ENCODE results near the gene GATB.

The GATB gene

DNA sequence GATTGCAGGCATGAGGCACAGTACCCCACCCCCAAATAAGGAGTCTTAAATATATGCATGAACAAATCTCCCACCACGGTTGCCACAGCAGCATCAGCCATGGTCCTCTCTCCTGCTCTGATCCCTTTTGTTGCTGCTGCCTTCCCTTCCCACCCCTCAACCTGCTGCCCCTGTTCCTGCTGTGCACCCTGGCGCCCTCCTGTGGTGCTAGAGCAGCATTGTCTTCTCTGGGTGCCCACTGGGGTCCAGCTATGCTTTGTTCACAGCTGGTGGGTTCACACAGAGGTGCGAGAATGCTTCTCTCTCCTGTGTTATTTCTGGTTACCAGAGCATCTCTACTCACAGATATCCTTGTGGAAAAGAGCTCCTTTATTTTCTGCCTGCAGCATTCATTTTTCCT, 116.2 kb downstream of the GATB start:
- no peak for DNase-seq

DNA sequence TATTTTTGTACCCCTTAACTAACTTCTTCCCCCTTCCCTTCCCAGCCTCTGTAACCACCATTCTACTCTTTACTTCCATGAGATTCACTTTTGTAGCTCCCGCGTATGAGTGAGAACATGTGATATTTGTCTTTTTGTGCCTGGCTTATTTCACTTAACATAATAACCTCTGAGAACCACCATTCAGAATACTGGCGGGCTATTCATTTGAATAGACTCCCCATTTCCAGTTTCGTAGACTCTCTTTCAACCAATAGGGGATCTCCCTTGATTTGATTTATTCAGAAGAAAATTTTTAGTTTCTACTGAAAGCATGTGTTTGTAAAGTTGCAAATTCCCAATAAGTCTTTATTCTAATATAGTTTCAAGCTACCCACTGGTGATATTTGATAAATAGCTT, 117.2 kb downstream of the GATB start:
- no peak for DNase-seq

DNA sequence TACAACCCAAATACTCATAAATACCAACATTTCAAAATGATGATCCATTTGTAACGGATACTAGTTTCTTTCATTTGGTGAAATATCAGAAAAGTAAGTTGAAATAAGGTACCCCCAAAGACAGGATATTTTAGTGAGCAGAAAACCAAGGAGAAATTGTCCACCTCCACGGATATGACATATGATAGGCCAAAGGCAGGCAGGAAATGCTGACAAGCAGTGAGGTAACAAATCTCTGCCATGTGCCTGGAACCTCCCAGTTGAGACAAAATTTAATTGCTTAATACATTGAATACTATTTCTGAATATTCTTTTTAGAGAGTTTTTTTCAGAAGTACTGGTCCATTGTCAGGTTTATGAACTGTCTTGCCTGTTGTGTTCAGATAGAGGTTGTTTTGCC, 118.8 kb downstream of the GATB start:
- no peak for DNase-seq

DNA sequence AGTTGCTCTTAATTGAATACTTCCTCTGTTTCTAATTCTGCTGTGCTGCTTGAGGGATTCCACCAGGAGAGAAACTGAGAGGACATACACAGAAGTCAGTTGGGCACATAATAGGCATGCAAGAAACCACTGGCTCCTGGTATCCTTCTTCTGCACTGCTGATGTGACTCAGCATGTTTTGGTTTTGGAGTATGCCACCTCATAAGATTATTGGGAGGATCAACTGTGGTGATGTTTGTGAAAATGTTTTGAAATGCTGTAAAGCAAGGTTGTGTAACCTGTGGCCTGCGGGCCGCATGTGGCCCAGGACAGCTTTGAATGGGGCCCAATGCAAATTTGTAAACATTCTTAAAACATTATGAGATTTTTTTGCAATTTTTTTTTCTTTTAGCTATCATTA, 119.6 kb downstream of the GATB start:
- no peak for DNase-seq

DNA sequence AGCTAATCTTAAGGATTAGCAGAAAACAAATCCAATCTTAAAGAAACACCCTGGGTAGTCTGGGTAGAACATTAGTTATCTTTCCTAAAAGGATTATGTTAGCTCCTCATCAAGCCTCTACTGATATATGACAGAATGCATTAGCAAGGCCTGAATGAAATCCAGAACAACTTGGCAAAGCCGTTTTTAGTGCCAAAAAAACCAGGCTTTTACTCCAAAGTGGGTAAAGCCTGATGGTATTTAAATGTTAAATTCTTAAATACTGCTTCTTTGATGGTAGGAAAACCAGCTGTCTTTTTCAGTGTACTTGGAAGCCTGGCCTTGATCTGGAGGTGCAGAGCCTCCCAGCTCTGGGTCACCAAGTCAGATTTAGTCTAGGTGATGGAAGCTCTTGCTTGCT, 120.4 kb downstream of the GATB start:
- no peak for DNase-seq

DNA sequence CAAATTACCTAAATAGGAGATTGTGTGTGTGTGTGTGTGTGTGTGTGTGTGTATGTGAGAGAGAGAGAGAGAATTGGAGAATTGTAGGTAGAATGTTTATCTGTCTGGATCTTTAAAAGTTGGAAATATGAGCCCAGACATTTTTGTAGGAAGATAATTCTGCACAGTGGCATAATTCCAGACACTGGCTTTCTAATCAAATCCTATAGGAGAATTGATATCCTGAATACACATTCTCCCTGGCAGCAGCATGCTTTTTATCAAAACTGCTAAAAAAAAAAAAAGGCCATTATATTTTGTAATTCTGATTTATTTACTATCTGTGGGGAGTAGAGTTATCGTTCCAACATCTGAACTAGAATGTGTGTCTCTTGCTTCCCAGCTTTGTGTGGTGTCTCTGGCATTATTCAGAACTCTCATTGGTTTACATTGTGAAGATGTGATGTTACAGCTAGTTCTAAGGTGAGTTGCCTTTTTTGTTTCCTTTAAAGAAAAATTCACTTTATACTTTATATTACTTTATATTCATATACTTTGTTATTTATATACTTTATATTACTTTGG, 122.4 kb downstream of the GATB start:
- DNase-seq, result no peak

DNA sequence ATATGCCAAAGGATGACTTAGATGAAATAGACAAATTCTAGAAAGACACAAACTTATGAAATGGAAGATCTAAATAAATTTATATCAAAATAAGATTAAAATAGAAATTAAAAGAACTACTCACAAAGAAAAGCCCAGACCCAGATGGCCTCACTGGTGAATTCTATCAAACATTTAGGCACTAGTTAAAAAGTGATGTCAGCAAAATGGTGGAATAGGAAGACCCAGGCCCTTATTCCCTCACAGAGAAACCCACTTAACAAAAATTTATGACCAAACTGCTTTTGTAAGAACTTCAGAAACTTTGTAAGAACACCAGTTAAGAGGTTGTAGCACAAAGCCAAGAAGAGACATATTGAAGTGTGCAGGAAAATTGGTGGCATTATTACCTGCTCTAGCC, 129.5 kb downstream of the GATB start:
- no peak for DNase-seq

DNA sequence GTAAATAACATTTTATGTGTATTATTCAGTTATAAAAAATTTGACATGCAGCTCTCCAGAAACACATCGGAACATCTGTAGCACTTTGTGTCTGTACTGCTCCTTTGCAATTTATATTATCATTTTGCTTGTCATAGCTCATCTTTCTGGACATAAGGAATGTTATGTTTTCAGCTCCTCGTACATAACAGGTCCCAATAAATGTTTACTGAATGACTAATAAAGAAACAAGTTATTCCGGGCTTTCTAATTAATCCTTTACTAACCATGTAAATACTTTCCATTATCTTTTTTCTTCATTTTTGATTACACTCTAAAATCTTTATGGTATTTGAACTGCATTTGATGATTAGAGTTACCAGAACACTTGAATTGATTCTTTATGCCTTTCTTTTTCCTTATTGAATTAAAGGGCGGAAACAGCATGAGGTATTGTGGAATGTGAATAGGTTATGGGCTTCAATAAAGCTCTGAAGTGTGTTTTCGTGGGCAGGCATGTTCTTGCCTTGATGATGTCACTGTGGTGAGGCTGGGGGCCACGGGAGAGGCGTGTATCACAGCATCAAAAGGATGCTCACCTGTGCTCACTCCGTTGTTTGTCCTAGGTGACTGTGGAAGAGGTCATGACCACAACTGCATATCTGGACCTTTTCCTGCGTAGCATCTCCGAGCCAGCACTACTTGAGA, 131.6 kb downstream of the GATB start:
- DNase-seq, result no peak

DNA sequence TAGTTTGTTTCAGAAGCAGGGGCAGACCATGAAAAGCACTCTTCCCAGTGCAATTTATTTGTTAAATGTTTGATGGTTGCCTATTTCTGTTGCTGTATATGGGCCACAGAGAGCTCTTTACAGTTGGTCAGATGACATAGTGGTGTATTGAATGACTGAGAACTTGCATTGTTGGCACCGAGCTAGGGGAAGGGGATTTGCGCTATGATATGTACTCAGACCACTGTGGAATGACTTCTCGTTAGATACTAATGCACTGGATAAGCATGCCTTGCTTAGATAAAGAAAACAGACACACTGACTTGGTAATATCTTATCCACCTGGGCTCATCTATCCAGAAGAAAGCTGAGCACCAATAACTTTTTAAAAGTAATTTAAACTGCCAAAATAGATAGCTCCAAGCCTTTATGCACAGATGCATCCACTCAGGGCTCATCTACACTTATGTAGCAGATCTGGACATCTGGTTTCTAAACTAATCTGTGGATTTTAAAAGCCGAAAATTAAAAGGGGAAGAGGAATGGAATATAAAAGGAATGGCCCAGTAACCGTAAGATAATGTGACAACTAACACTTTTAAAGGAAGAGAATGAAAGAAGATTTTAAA, 132.7 kb downstream of the GATB start:
- DNase-seq, result no peak

DNA sequence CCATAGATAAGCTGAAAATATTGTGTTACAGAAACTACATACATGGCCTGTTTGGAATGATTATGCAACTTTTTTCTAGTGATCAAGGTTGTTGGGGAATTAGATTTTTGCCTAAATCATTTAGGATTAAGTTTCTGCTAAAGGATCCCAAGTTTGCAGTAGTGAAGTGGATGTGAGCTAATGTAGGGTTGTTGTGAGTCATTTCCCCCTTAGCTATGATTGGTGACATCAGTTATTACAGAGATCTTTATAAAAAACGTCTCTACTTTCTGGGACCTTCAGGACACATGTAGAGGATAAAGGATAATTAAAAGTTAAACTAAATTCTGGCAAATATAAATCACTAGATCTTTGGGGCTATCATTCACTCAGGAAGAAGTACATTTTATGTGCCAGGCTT, 133.3 kb downstream of the GATB start:
- DNase-seq, result no peak

DNA sequence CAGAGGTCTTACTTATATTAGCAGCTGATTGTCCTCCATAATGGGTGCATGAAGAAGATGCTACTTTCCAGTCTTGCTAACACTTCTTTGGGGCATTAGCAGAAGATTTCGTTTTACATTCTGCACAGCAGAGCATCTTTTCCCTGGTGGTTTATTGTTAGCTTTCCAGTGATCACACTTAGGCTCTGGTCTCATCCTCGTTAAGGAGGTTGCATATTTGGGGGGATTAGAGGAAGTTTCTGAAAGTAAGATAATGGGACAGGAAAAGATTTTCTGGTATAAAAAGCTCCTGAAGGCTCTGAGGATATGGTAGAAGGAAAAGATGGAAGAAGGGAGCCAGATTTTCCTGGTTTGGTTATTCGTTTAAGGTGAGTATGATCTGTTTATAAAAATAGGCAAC, 134.1 kb downstream of the GATB start:
- no peak for DNase-seq

DNA sequence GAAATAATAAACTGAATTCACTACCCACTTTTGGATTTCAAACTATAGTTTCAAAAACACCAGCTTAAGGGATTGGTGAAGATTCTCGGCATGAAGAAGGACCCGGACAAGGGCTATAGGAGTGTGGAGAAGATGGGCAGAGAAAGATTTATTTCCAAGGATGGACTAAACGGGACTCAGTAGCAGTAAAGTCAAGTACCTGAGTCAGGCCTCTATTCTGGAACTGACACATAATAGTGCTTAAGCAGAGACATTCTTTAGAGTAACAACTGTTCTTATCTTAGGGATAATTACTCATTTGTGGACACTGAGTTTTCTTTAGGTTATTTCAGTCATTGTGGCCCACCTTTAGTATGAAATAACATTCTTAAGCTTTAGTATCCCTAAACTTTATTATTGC, 134.6 kb downstream of the GATB start:
- no peak for DNase-seq

DNA sequence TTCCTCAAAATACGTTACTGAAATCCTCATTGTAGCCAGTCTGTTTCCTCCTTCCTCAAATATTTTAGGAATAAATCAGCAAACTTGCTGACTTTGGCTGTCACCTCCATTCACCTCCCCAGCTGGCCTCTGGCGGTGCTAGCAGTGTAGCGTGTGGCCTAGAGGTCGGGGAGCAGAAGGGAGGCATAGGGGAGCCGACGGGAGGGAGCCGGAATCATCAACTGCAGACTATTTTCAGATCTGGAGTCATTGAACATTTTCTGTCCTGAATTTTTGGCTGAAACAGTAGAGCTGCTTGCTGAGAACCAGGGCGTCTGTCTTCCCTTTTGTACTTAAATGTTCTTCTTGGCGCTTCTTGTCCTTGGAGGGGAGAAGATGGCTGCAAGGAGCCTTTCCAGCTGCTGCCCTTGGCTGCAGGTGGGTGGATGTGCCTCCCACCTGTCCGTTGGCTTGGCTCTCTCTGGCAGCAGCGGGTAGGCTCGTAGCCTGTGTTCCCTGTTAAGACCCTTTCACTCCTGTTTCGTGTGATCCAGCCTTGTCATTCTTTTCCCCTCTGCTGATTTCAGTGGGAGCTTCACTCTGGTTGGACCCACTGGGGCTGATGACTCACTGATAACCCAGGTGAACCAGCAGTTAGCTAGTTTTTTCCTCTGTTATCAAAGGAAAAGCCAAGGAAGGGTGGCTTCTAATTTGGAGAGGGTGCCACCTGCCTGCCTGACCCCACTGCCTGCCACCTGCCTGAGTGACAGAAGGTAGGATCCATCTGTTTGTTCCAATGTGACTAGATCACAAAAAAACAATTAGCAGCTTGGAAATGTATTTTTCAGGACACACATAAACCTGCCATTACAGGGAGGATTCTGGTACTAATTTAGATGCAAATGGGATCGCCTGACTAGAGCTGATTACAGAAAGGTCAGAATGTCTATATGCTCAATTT, 135.9 kb downstream of the GATB start:
- DNase-seq, result no peak
